ENCODE results near the gene MCCC1. TPM values are rescaled to one million over a fixed set of nuclear protein-coding genes. Genes with fewer than 3 reads are reported as not detected.
"Not testable (repeated sequence)": the region's sequence is repeated elsewhere in the genome, so short reads cannot be mapped to it uniquely, and the experiment has no call there.

Gene MCCC1
- total RNA-seq, 3 donors from 2014 or later (not counting 1 experiment from before 2014, with no cell fraction given) = 18.4 to 23.0 (median 21.7) TPM

GRCh38 chr3:183069086-183069485, 30.2 kb downstream of the MCCC1 start:
- ATAC-seq = no peak
- no CpG with 5 or more reads among the region's 1 CpG for WGBS (ENCODE audit: insufficient coverage)
- Mint-ChIP-seq H3K4me3 (no peak overlapping the region), H3K27ac (no peak overlapping the region), H3K36me3 (peaks cover 8% of the 10 kb centered on the region), H3K4me1 (peaks cover 0 to 5% of the 10 kb centered on the region in 2 donors), H3K27me3 (ENCODE audit: low read depth in 2 of 2) (no peaks in the 10 kb centered on the region), H3K9me3 (no peaks in the 10 kb centered on the region)
- no peak overlapping the region for H3K27ac ChIP-seq (ENCODE audit: low read length)
- no peak for DNase-seq
- H3K27me3 ChIP-seq (ENCODE audit: control insufficient read depth, insufficient read depth, low read length) = no peaks in the 10 kb centered on the region
- intact Hi-C loops (cut with micrococcal nuclease) = no loop called here
- H3K9me3 ChIP-seq (ENCODE audit: control insufficient read depth, insufficient read depth, low read length) = no peaks in the 10 kb centered on the region
- H3K4me1 ChIP-seq (ENCODE audit: control insufficient read depth, insufficient read depth, low read length) = no peaks in the 10 kb centered on the region
- H3K36me3 ChIP-seq (ENCODE audit: control insufficient read depth, insufficient read depth, low read length) = peaks cover 35% of the 10 kb centered on the region
- no peak overlapping the region for H3K4me3 ChIP-seq (ENCODE audit: low read length)
- no peak for TF ChIP-seq CTCF (IDR thresholded peaks at IDR 0.05)

GRCh38 chr3:183066891-183067290, 32.4 kb downstream of the MCCC1 start:
- H3K4me3 ChIP-seq (ENCODE audit: low read length); H3K4me1 ChIP-seq (ENCODE audit: control insufficient read depth, insufficient read depth, low read length); H3K27me3 Mint-ChIP-seq (ENCODE audit: low read depth in 2 of 2); H3K36me3 Mint-ChIP-seq; H3K4me1 Mint-ChIP-seq; H3K27me3 ChIP-seq (ENCODE audit: control insufficient read depth, insufficient read depth, low read length); H3K4me3 Mint-ChIP-seq; intact Hi-C loops (cut with micrococcal nuclease); DNase-seq; H3K27ac Mint-ChIP-seq; H3K9me3 ChIP-seq (ENCODE audit: control insufficient read depth, insufficient read depth, low read length); ATAC-seq; H3K9me3 Mint-ChIP-seq; H3K27ac ChIP-seq (ENCODE audit: low read length): not testable (repeated sequence)
- 100% methylated on average over 1 of the region's 2 CpGs for WGBS (ENCODE audit: insufficient coverage)
- peaks cover 35% of the 10 kb centered on the region for H3K36me3 ChIP-seq (ENCODE audit: control insufficient read depth, insufficient read depth, low read length)

- no peak for TF ChIP-seq CTCF (IDR thresholded peaks at IDR 0.05)
- DNase-seq (no peak), ATAC-seq (no peak)
- no peaks in the 10 kb centered on the region for H3K9me3 ChIP-seq (ENCODE audit: control insufficient read depth, insufficient read depth, low read length)
- no peaks in the 10 kb centered on the region for H3K4me1 Mint-ChIP-seq
- H3K4me3 ChIP-seq (ENCODE audit: low read length) = no peak overlapping the region
- H3K4me1 ChIP-seq (ENCODE audit: control insufficient read depth, insufficient read depth, low read length) = no peaks in the 10 kb centered on the region
- H3K9me3 Mint-ChIP-seq = no peaks in the 10 kb centered on the region
- H3K4me3 Mint-ChIP-seq = no peak overlapping the region
- no peaks in the 10 kb centered on the region for H3K27me3 ChIP-seq (ENCODE audit: control insufficient read depth, insufficient read depth, low read length)
- no peak overlapping the region for H3K27ac Mint-ChIP-seq
- no peaks in the 10 kb centered on the region for H3K27me3 Mint-ChIP-seq (ENCODE audit: low read depth in 2 of 2)
- peaks cover 20% of the 10 kb centered on the region for H3K36me3 ChIP-seq (ENCODE audit: control insufficient read depth, insufficient read depth, low read length)
- peaks cover 8% of the 10 kb centered on the region for H3K36me3 Mint-ChIP-seq
- WGBS (ENCODE audit: insufficient coverage) = 96% methylated on average over 36 of the region's 36 CpGs
- intact Hi-C loops (cut with micrococcal nuclease) = no loop called here
- no peak overlapping the region for H3K27ac ChIP-seq (ENCODE audit: low read length)
These were observed 34.8 kb downstream of the MCCC1 start for GRCh38 chr3:183064475-183064874.

GRCh38 chr3:183061391-183062172, 37.7 kb downstream of the MCCC1 start:
- Histone ChIP-seq H3K4me3 (ENCODE audit: low read length) (no peak overlapping the region), H3K27me3 (ENCODE audit: control insufficient read depth, insufficient read depth, low read length) (no peaks in the 10 kb centered on the region), H3K9me3 (ENCODE audit: control insufficient read depth, insufficient read depth, low read length) (no peaks in the 10 kb centered on the region), H3K4me1 (ENCODE audit: control insufficient read depth, insufficient read depth, low read length) (no peaks in the 10 kb centered on the region), H3K27ac (ENCODE audit: low read length) (no peak overlapping the region), H3K36me3 (ENCODE audit: control insufficient read depth, insufficient read depth, low read length) (peaks cover 7% of the 10 kb centered on the region)
- TF ChIP-seq CTCF (IDR thresholded peaks at IDR 0.05) = no peak
- ATAC-seq (no peak), DNase-seq (no peak)
- H3K9me3 Mint-ChIP-seq = no peaks in the 10 kb centered on the region
- intact Hi-C loops (cut with micrococcal nuclease) = no loop called here
- peaks cover 8% of the 10 kb centered on the region for H3K36me3 Mint-ChIP-seq
- no peaks in the 10 kb centered on the region for H3K4me1 Mint-ChIP-seq
- no peaks in the 10 kb centered on the region for H3K27me3 Mint-ChIP-seq (ENCODE audit: low read depth in 2 of 2)
- H3K4me3 Mint-ChIP-seq = no peak overlapping the region
- no peak overlapping the region for H3K27ac Mint-ChIP-seq
- WGBS (ENCODE audit: insufficient coverage) = 98% methylated on average over 6 of the region's 6 CpGs
